ENCODE results near the gene PMS1. TPM values are rescaled to one million over a fixed set of nuclear protein-coding genes. Genes with fewer than 3 reads are reported as not detected.
"Not testable (repeated sequence)": the region's sequence is repeated elsewhere in the genome, so short reads cannot be mapped to it uniquely, and the experiment has no call there.

Gene PMS1
- total RNA-seq, 1 donor = 17.8 TPM

DNA sequence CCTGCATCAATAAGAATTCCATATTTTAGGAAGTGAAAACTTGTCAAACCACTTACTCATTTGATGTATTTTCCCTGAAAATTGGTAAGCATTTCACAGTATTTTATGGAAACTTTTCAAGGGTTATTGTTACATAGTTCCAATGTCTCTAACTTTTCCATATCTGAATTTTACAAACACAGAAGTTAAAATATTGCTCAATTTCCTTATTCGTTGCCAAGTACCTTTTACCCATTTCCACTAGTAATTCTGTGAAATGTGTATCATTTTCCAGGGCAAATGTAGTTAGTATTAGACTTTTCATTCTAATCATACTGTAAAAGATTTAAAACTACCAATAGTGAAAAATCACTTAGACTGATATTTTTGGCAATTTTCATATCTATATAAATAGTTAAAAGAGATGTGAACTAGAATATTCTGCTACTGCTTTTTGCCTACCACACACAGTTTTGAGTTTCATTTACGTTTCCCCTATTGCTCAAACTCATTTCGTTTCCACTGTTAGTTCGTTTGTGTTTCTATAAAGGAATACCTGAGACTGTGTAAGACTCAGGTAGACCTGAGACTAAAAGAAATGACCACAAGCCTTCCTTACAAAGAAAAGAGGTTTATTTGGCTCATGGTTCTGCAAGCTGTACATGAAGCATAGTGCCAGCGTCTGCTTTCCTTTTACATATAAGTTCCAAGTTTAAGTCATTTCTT, 86.3 kb downstream of the PMS1 start:
- no peaks in the 10 kb centered on the region for H3K27me3 ChIP-seq (ENCODE audit: insufficient read depth, low read length)
- no peaks in the 10 kb centered on the region for H3K9me3 ChIP-seq (ENCODE audit: low read depth, low read length)
- H3K4me1 ChIP-seq (ENCODE audit: insufficient read depth, low read length) = peaks cover 16% of the 10 kb centered on the region
- H3K4me3 ChIP-seq (ENCODE audit: low read length) = no peak overlapping the region

DNA sequence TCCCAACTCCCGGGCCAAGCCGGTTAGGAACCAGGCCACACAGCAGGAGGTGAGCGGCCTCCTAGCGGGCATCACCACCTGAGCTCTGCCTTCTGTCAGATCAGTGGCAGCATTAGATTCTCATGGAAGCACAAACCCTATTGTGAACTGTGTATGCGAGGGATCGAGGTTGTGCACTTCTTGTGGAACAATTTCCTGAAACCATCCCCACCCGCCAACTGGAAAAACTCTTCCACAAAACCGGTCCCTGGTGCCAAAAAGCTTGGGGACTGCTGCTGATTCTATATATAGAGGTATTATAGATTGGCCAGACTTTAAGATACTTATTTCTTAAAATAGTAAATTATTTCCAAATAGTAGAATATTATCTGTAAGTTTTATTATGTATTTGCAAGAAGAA, 89.4 kb downstream of the PMS1 start:
- H3K9me3 ChIP-seq (ENCODE audit: low read depth, low read length) = no peaks in the 10 kb centered on the region
- no peak overlapping the region for H3K4me3 ChIP-seq (ENCODE audit: low read length)
- H3K27me3 ChIP-seq (ENCODE audit: insufficient read depth, low read length) = no peaks in the 10 kb centered on the region
- peaks cover 24% of the 10 kb centered on the region for H3K4me1 ChIP-seq (ENCODE audit: insufficient read depth, low read length)

DNA sequence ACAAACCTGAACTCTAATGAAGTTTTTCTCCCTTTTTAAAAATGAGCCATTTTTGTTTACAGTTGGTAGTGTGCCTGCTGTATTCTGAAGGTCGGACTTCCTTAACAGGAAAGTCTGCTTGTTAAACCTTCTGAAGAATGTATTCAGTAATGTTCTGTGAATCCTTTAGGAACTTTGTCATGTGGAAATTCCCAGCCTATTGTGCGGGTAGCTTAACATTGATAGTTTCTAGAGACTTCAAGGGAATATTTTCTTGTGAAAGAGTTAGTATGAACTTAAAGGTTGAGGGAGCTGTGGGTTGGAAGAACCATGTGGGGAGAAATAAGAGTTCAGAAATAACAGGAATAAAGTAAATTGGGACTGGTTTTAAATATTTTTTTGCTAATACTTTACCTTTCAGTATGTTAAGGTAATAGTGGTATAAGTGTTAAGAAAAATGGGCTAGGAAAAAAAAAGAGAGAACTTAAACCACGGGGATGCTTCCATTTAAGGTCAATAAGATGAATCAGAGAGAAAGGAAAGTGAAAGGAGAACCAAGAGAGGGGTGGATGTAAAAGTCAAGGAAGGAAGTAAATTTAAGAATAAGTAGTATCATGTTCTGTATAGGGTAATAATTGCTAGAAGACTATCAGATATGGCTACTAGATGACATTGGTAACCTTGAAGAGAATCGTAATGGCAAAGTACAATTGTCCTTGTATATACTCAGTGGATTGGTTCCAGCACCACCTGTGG, 90.5 kb downstream of the PMS1 start:
- Histone ChIP-seq H3K27me3 (ENCODE audit: insufficient read depth, low read length) (no peaks in the 10 kb centered on the region), H3K9me3 (ENCODE audit: low read depth, low read length) (no peaks in the 10 kb centered on the region), H3K4me3 (ENCODE audit: low read length) (no peak overlapping the region), H3K4me1 (ENCODE audit: insufficient read depth, low read length) (peaks cover 24% of the 10 kb centered on the region)

DNA sequence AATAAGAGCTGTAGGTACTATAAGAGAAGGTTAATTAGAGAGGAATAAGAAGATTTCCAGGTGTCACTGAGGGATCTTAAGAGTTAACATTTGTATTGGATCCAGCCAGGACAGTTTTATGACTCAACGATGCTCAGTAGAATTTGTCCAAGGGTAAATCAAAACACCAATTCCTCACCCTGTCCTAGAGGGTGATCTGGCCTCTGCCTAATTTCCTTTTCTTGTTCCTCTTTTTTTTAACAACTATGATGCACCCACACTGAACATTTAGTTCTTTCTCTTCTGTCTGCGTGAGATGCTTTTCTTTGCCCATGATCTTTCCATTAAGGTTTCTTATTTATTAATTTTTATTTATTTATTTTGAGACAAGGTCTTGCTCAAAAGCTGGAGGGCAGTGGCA, 92.0 kb downstream of the PMS1 start:
- peaks cover 18% of the 10 kb centered on the region for H3K4me1 ChIP-seq (ENCODE audit: insufficient read depth, low read length)
- no peaks in the 10 kb centered on the region for H3K27me3 ChIP-seq (ENCODE audit: insufficient read depth, low read length)
- no peaks in the 10 kb centered on the region for H3K9me3 ChIP-seq (ENCODE audit: low read depth, low read length)
- H3K4me3 ChIP-seq (ENCODE audit: low read length) = no peak overlapping the region

DNA sequence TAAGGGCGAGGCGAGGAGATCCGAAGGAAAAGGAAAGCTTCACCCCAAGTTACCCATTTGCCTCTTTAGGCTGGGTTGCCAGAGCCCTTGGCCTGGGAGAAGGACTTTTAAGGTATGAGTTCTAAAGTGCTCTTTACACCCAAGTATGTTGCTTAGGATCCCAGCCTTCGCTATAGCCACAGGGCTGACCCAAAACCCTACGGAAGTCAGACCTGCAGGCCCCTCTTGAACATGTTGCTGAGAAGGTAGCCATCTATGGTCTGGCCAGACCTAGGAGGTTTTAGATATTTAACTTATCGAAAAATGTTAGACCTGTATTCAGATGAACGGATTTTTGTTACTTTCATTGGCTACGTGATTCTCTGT, 95.4 kb downstream of the PMS1 start:
- Histone ChIP-seq H3K4me3 (ENCODE audit: low read length) (no peak overlapping the region), H3K9me3 (ENCODE audit: low read depth, low read length) (no peaks in the 10 kb centered on the region)

DNA sequence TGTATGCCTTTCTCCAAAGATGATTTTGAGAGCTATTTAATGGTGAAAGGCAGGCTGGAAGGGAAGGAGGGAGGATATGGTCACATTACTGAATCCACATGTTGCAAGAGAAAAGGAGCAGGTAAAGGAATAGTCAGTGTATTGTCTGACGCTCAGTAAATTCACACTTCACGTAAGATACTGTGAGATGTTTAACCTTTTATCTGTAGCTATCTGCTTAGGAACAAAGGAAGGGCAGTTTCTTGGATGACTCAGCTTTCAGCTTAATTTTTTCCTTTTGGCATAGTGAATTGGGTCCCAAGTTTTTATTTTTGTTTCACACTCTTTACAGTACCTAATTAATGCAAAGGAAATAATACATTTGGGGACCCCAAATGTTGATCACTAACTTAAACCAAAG, 96.2 kb downstream of the PMS1 start:
- Histone ChIP-seq H3K27me3 (ENCODE audit: insufficient read depth, low read length) (no peaks in the 10 kb centered on the region), H3K9me3 (ENCODE audit: low read depth, low read length) (no peaks in the 10 kb centered on the region), H3K4me1 (ENCODE audit: insufficient read depth, low read length) (peaks cover 10% of the 10 kb centered on the region), H3K4me3 (ENCODE audit: low read length) (no peak overlapping the region)

More for the DNA sequence above, 95.4 kb downstream of the PMS1 start:
- no peaks in the 10 kb centered on the region for H3K27me3 ChIP-seq (ENCODE audit: insufficient read depth, low read length)
- peaks cover 15% of the 10 kb centered on the region for H3K4me1 ChIP-seq (ENCODE audit: insufficient read depth, low read length)

DNA sequence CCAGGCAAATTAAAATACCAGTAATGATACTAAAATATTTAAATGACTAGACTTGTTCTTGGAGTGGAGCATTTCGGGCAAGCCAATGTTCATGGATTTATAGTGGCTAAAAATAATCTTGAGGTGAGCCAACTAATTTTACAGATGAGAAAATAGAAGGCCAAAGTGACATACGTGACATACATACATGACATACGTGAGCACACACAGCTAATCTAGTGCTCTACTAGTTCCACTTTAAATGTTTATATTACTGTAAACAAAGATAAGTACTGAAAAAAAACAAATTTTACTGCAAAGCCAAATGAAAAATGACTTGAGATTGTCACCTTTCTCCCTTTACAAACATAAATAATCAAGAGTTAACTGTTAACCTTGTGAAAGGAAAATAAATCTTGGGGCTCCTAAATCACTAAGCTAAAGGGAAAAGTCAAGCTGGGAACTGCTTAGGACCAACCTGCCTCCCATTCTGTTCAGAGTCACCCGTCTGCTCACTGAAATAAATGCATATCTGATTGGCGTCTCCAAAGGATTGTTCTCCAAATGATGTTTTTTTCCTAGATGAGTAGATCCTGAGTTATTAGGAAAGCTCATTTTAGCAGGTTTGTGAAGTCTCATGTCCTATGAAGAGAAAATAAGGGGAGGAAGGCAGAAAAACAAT, 96.7 kb downstream of the PMS1 start:
- Histone ChIP-seq H3K27me3 (ENCODE audit: insufficient read depth, low read length) (no peaks in the 10 kb centered on the region), H3K4me1 (ENCODE audit: insufficient read depth, low read length) (peaks cover 4% of the 10 kb centered on the region), H3K4me3 (ENCODE audit: low read length) (no peak overlapping the region), H3K9me3 (ENCODE audit: low read depth, low read length) (no peaks in the 10 kb centered on the region)

DNA sequence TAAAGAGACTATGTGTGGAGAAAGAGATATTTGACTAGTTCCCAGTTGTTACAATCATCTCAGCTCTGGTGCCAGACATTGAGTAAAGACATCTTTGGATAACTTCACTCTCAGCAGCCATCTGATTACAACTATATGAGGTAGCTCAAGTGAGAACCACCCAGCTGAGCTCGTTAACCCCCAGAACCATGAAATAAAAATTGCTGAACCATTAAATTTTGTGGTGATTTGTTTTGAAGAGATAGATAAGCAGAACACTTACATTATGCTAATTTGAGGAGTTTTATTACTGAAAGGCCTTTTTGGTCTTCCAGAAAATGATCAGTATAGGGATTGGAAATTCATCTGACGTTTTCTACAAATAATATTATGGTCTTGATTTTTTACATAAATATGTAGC, 101.1 kb downstream of the PMS1 start:
- H3K27me3 ChIP-seq (ENCODE audit: insufficient read depth, low read length) = no peaks in the 10 kb centered on the region
- no peaks in the 10 kb centered on the region for H3K4me1 ChIP-seq (ENCODE audit: insufficient read depth, low read length)
- H3K4me3 ChIP-seq (ENCODE audit: low read length) = no peak overlapping the region
- no peaks in the 10 kb centered on the region for H3K9me3 ChIP-seq (ENCODE audit: low read depth, low read length)

DNA sequence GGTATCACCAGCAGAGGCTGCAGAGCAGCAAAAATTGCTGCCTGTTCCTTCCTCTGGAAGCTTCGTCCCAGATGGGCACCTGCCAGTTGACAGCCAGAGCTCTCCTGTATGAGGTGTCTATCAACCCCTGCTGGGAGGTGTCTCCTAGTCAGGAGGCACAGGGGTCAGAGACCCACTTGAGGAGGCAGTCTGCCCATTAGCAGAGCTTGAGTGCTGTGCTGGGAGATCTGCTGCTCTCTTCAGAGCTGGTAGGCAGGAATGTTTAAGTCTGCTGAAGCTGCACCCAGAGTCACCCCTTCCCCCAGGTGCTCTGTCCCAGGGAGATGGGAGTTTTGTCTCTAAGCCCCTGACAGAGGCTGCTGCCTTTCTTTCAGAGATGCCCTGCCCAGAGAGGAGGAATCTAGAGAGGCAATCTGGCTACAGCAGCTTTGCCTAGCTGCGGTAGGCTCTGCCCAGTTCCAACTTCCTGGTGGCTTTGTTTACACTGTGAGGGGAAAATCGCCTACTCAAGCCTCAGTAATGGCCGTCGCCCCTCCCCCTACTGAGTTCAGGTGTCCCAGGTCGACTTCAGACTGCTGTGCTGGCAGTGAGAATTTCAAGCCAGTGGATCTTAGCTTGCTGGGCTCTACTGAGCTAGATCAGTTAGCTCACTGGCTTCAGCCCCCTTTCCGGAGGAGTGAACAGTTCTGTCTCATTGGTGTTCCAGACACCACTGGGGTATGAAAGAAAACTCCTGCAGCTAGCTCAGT, 108.5 kb downstream of the PMS1 start:
- not testable (repeated sequence) for H3K27me3 ChIP-seq (ENCODE audit: insufficient read depth, low read length); H3K9me3 ChIP-seq (ENCODE audit: low read depth, low read length); H3K4me1 ChIP-seq (ENCODE audit: insufficient read depth, low read length); H3K4me3 ChIP-seq (ENCODE audit: low read length)

DNA sequence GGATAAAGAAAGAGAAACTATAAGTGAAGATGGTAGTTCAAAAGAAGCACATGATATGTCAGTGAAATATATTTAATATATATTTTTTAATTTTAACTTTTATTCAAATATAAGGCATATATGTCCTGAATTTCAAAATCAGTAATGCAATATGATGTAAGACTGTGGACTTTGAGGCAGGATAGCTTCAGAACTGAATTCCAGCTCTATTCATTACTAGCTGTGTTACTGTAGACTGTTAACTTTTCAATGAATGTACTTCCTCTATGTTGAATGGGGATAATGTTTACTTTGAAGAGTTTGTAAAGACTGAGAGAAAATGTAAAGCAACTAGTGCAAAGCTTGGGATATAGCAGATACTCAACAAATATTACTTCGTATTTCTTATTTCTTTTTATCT, 112.6 kb downstream of the PMS1 start:
- no peaks in the 10 kb centered on the region for H3K27me3 ChIP-seq (ENCODE audit: insufficient read depth, low read length)

DNA sequence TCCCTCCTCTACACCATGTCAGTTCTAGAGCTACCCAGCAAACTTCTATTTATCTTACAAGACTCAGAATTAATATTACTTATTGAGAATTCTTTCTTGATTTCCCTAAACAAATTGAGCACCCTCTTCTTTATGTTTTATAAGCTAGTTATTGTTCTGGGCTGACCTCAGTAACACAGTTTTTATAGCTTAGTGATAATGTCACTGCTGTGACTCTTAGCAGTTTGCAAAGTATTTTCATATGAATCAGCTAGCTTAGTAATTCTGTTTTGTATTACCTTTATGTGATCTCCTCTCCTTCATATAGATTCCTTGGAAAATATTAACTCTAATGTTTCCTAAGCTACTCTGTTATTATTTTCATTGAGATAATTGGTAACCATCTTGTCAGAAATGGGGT, 114.9 kb downstream of the PMS1 start:
- Histone ChIP-seq H3K9me3 (ENCODE audit: low read depth, low read length) (no peaks in the 10 kb centered on the region), H3K4me1 (ENCODE audit: insufficient read depth, low read length) (no peaks in the 10 kb centered on the region), H3K27me3 (ENCODE audit: insufficient read depth, low read length) (no peaks in the 10 kb centered on the region), H3K4me3 (ENCODE audit: low read length) (no peak overlapping the region)

More for the DNA sequence above, 112.6 kb downstream of the PMS1 start:
- H3K9me3 ChIP-seq (ENCODE audit: low read depth, low read length) = no peaks in the 10 kb centered on the region
- H3K4me3 ChIP-seq (ENCODE audit: low read length) = no peak overlapping the region
- H3K4me1 ChIP-seq (ENCODE audit: insufficient read depth, low read length) = no peaks in the 10 kb centered on the region

DNA sequence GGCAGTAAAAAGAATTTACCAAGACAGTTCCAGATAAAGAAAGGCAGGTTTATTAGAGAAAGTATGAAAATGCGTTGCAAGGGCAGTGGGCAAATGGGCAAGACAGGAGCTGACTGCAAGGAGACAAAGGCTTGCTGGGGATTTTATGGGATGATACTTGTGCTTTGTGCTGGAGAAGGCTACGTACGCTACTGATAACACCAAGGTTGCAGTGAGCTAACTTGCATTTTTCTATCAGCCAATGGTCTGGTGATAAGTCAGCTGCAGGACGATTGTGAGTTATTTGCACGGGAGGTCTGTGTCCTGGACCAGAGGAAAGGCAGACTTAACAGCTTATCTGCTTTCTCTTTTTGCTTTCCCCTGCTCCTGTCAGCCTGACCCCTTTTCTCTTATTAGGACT, 116.5 kb downstream of the PMS1 start:
- no peaks in the 10 kb centered on the region for H3K27me3 ChIP-seq (ENCODE audit: insufficient read depth, low read length)
- no peak overlapping the region for H3K4me3 ChIP-seq (ENCODE audit: low read length)
- H3K4me1 ChIP-seq (ENCODE audit: insufficient read depth, low read length) = no peaks in the 10 kb centered on the region
- H3K9me3 ChIP-seq (ENCODE audit: low read depth, low read length) = no peaks in the 10 kb centered on the region

DNA sequence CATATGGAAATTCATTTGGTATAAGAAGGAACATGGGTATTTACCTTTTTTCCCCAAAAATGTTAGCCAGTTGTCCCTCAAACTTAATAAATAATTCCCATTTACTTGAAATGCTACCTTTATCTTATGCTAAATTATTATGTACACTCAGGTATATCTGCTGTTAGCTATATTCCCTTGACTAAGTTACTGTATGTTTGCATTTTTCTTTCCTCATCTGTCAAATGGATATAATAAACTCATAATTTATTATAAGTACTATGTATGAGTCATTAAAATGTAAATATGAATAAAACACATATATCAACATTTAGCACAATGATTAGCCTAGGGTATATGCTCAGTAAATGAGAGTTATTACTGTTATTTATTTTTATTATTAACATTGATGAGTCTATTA, 117.4 kb downstream of the PMS1 start:
- H3K27me3 ChIP-seq (ENCODE audit: insufficient read depth, low read length) = no peaks in the 10 kb centered on the region
- no peak overlapping the region for H3K4me3 ChIP-seq (ENCODE audit: low read length)
- H3K4me1 ChIP-seq (ENCODE audit: insufficient read depth, low read length) = no peaks in the 10 kb centered on the region
- H3K9me3 ChIP-seq (ENCODE audit: low read depth, low read length) = no peaks in the 10 kb centered on the region

DNA sequence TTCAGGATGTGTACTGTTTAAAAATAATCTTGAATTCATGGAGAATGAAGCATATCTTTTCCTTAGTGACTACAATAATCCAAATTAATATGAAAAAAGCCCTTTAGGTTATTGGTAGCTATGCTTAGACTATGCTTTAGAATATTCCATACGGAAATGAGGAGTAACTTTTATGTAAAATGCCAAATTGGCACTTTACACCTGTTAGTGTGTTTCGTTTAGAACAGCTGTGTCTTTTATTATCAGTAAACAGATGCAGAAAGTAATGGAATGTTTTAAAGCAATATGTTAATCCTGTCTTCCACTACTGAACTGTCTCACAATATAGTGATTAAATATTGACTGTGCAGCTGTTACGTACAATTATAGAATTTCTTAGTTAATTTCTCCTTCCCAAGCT, 129.6 kb downstream of the PMS1 start:
- H3K27me3 ChIP-seq (ENCODE audit: insufficient read depth, low read length) = no peaks in the 10 kb centered on the region
- no peak overlapping the region for H3K4me3 ChIP-seq (ENCODE audit: low read length)
- no peaks in the 10 kb centered on the region for H3K4me1 ChIP-seq (ENCODE audit: insufficient read depth, low read length)
- H3K9me3 ChIP-seq (ENCODE audit: low read depth, low read length) = no peaks in the 10 kb centered on the region

DNA sequence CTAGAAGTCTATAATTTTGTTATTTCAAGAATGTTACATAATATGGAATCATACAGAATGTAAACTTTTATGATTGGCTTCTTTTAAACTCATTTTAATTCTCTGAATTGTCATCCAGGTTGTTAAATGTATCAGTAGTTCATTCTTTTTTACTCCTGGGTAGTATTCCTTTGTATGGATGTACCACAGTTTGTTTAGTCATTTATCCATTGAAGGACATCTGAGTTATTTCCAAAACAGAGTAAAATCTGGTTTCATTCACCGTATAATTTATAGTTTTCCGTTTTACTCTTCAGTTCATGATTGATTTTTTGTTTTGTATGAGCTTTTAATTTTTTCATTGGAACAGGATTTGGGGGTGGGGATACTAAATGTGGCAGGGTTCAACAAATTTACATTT, 132.4 kb downstream of the PMS1 start:
- Histone ChIP-seq H3K4me3 (ENCODE audit: low read length) (no peak overlapping the region), H3K9me3 (ENCODE audit: low read depth, low read length) (no peaks in the 10 kb centered on the region), H3K4me1 (ENCODE audit: insufficient read depth, low read length) (no peaks in the 10 kb centered on the region), H3K27me3 (ENCODE audit: insufficient read depth, low read length) (no peaks in the 10 kb centered on the region)
